LNCaP clone FGC (cell line): ENCODE data around the gene RAPSN.
A peak's percentile ranks its signal among the peaks of the same experiment; 100 is the strongest.

ENCODE experiments used
- DNase-seq: peaks from one replicate; pipeline ENCODE4 v3.0.0-alpha.2; 2011; ENCODE audit warnings: low read depth
- H3K4me3 ChIP-seq: 2 replicates; pipeline ENCODE4 v1.5.1; 2011; ENCODE audit warnings: mild to moderate bottlenecking, low read depth, low read length, control low read depth
- TF ChIP-seq, protein P1 (sequence below): IDR thresholded peaks from 2 replicates; pipeline ENCODE4 v1.5.1; 2012; ENCODE audit warnings: mild to moderate bottlenecking; ENCODE audit not compliant: control insufficient read depth, insufficient read depth; ENCODE audit errors: extremely low read depth

The RAPSN gene

DNA sequence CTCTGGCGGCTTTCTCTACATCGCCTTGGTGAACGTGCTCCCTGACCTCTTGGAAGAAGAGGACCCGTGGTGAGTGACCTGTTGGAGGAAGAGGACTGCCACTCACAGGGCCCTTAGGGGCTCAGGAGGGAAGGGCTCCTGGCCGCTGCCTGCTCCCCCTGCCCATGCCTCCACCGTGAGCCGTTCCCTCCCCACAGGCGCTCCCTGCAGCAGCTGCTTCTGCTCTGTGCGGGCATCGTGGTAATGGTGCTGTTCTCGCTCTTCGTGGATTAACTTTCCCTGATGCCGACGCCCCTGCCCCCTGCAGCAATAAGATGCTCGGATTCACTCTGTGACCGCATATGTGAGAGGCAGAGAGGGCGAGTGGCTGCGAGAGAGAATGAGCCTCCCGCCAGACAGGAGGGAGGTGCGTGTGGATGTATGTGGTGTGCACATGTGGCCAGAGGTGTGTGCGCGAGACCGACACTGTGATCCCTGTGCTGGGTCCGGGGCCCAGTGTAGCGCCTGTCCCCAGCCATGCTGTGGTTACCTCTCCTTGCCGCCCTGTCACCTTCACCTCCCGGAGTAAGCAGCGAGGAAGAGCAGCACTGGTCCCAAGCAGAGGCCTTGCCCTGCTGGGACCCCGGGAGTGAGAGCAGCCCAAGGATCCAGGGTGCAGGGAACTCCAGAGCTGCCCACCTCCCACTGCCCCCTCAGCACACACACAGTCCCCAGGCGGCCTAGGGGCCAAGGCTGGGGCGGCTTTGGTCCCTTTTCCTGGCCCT is 33.7 kb downstream of the RAPSN start:
- no peak overlapping the region for H3K4me3 ChIP-seq
- TF ChIP-seq, protein P1, sequence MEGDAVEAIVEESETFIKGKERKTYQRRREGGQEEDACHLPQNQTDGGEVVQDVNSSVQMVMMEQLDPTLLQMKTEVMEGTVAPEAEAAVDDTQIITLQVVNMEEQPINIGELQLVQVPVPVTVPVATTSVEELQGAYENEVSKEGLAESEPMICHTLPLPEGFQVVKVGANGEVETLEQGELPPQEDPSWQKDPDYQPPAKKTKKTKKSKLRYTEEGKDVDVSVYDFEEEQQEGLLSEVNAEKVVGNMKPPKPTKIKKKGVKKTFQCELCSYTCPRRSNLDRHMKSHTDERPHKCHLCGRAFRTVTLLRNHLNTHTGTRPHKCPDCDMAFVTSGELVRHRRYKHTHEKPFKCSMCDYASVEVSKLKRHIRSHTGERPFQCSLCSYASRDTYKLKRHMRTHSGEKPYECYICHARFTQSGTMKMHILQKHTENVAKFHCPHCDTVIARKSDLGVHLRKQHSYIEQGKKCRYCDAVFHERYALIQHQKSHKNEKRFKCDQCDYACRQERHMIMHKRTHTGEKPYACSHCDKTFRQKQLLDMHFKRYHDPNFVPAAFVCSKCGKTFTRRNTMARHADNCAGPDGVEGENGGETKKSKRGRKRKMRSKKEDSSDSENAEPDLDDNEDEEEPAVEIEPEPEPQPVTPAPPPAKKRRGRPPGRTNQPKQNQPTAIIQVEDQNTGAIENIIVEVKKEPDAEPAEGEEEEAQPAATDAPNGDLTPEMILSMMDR: no peak

DNA sequence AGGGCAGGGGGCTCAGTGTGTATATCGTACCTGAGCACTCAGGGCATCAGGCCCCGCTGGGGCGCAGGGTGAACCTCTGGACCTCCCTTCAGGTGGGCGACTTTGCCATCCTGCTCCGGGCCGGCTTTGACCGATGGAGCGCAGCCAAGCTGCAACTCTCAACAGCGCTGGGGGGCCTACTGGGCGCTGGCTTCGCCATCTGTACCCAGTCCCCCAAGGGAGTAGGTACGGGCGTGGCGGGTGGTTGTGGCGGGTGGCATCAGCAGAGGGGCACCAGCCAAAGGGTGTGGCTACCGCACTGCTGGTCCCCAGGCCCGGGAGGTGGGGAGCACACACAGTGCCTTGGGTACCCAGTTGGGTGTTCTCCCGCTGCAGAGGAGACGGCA is 34.3 kb downstream of the RAPSN start:
- TF ChIP-seq, protein P1: no peak
- no peak for DNase-seq
- no peak overlapping the region for H3K4me3 ChIP-seq

More for the DNA sequence above, 33.7 kb downstream of the RAPSN start:
- no peak for DNase-seq

DNA sequence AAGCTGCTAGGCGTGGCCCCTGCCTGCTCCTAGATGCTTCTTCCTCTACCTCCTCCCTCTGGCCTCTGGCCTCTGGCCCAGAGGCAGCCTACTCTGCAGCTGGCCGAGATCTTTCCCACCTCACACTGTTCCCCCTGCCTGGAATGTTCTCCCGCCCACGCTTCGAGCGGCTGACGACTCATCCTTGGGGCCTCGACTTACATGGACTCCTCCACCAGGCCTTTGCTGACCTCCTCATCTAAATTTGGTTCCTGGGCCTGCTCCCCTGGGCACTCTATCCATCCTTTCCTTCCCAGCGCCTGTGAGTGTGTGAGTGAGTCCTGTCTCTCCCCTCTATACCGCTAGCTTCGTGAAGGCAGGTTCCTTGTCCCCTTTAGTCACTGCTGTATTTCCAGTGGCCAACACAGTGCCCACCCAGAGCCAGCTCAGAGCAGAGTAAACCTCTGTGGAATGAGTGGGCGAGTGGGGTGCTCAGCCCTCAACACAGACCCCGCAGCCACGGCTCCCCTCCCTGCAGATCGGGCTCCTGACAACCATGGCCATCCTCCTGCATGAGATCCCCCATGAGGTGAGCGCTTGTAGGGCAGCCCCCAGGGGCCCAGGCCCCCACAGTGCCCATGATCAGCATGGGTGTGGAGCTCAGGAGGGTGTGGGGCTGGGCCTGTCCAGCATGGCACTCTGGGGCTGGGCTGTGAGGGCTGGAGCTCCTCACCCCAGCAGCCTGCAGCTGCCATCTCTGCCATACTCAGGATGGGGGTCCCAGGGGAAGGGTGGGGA is 34.8 kb downstream of the RAPSN start:
- H3K4me3 ChIP-seq: no peak overlapping the region
- no peak for DNase-seq
- TF ChIP-seq, protein P1: no peak

DNA sequence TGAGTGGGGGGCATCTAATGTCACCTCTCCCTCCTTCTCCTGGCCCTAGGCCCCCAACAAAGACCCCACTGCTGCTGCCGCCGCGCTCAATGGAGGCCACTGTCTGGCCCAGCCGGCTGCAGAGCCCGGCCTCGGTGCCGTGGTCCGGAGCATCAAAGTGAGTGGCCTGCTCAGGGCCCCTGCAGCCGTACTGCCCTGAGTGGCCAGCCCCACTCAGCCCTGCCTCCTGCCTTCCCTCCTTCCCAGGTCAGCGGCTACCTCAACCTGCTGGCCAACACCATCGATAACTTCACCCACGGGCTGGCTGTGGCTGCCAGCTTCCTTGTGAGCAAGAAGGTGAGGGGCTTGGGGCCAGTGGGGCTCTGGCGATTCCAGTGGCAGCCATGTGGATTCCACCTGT is 35.6 kb downstream of the RAPSN start:
- TF ChIP-seq, protein P1: no peak
- no peak for DNase-seq
- no peak overlapping the region for H3K4me3 ChIP-seq

DNA sequence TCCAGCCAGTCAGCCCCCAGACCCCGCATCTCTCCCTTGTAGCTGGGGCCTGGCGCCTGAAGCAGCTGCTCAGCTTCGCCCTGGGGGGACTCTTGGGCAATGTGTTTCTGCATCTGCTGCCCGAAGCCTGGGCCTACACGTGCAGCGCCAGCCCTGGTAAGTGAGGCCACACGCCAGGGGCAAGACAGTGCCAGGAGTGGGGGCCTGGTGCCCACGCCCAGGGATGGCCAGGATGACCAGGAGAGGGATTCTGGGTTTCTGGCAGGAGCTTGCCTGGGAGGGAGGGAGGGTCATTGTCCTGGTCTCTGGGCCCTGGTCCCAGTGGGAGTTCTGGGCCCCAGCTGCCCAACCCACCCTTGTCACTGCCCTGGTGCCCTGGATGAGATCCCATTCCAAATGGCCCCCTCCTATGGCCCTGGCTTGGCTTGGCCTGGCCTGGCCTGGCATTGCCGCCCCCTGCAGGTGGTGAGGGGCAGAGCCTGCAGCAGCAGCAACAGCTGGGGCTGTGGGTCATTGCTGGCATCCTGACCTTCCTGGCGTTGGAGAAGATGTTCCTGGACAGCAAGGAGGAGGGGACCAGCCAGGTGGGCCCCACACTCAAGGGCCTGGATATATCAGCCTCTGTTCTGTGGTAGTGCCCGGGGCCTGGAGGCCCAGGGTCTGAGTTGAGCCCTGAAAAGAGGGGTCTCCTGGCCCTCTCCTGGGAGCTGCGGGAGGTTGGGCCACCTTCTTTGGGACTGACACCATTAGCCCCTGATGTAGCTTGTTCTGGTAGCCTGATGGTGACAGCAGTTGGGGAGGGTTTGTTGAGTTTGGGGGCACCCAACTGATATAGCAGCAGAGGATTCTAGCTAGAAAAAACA is 36.8 kb downstream of the RAPSN start:
- TF ChIP-seq, protein P1: peak; percentile 74
- no peak for DNase-seq
- H3K4me3 ChIP-seq: no peak overlapping the region

DNA sequence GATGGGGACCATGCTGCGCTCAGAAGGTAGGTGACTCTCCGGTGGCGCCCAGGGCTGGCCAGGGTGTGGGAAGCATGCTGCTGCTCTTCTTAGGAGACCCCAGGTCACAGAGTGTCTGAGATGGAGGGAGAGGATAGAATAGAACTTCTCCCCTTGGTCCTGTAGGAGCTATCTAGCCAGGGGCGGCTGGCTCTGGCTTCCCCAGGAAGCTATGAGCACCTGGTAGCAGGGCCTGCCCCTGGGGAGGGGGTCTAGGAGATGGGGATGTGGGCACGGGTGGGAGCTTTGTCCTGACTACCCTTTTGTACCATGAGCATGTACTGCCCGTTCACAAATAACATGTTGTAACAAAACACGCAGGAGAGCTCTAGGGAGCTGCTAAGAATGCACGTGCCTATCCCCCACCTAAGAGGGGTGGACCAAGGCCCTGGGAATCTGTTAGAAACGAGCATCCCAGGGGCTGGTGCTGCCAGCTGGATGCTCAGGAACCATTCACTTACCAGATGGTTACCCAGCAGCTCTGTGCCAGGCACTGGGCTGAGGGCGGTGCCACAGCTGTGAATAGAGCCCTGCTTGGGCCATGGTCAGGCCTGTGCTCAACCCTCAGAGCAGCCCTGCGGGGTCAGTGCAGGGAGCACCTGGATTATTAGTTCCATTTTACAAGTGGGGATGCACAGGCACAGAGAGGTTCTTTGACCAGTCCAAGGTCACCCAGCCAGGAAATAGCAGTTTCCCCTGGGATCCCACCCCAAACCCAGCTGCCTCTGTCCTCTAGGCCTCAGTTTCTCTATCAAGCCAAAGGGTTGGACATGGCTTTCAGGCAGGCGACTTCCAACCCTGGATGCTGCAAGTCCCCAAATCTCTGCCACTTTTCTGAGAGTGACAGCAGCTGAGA is 38.3 kb downstream of the RAPSN start:
- no peak for DNase-seq
- no peak overlapping the region for H3K4me3 ChIP-seq
- TF ChIP-seq, protein P1: no peak
